ENCODE measurements around the gene SPAG16.

The SPAG16 gene

GRCh38 chr2:214325404-214325803 lies 1041.1 kb downstream of the SPAG16 start:
- TF ChIP-seq ARNTL (CRISPR knock-in tag; IDR thresholded peaks at IDR 0.05; ENCODE audit: borderline replicate concordance, low read depth) (no peak), SNAI2 (CRISPR knock-in tag; IDR thresholded peaks at IDR 0.05) (no peak), POU6F1 (CRISPR knock-in tag; IDR thresholded peaks at IDR 0.05; ENCODE audit: borderline replicate concordance, low read depth) (no peak), TCF4 (CRISPR knock-in tag; IDR thresholded peaks at IDR 0.05; ENCODE audit: borderline replicate concordance) (peak; percentile 85)
- TF ChIP-seq, protein P1, sequence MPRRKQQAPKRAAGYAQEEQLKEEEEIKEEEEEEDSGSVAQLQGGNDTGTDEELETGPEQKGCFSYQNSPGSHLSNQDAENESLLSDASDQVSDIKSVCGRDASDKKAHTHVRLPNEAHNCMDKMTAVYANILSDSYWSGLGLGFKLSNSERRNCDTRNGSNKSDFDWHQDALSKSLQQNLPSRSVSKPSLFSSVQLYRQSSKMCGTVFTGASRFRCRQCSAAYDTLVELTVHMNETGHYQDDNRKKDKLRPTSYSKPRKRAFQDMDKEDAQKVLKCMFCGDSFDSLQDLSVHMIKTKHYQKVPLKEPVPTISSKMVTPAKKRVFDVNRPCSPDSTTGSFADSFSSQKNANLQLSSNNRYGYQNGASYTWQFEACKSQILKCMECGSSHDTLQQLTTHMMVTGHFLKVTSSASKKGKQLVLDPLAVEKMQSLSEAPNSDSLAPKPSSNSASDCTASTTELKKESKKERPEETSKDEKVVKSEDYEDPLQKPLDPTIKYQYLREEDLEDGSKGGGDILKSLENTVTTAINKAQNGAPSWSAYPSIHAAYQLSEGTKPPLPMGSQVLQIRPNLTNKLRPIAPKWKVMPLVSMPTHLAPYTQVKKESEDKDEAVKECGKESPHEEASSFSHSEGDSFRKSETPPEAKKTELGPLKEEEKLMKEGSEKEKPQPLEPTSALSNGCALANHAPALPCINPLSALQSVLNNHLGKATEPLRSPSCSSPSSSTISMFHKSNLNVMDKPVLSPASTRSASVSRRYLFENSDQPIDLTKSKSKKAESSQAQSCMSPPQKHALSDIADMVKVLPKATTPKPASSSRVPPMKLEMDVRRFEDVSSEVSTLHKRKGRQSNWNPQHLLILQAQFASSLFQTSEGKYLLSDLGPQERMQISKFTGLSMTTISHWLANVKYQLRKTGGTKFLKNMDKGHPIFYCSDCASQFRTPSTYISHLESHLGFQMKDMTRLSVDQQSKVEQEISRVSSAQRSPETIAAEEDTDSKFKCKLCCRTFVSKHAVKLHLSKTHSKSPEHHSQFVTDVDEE (CRISPR knock-in tag; IDR thresholded peaks at IDR 0.05), result peak; percentile 29; the same call in 1 of the 2 replicates
- ATAC-seq, result no peak

GRCh38 chr2:214328941-214329340 lies 1044.7 kb downstream of the SPAG16 start:
- ATAC-seq, result no peak
- TF ChIP-seq, protein P2, sequence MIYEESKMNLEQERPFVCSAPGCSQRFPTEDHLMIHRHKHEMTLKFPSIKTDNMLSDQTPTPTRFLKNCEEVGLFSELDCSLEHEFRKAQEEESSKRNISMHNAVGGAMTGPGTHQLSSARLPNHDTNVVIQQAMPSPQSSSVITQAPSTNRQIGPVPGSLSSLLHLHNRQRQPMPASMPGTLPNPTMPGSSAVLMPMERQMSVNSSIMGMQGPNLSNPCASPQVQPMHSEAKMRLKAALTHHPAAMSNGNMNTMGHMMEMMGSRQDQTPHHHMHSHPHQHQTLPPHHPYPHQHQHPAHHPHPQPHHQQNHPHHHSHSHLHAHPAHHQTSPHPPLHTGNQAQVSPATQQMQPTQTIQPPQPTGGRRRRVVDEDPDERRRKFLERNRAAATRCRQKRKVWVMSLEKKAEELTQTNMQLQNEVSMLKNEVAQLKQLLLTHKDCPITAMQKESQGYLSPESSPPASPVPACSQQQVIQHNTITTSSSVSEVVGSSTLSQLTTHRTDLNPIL (CRISPR knock-in tag; IDR thresholded peaks at IDR 0.05; ENCODE audit: low read depth), result no peak
- TF ChIP-seq ESRRG (CRISPR knock-in tag; IDR thresholded peaks at IDR 0.05) (no peak), ZNF70 (CRISPR knock-in tag; IDR thresholded peaks at IDR 0.05) (no peak), CSDC2 (CRISPR knock-in tag; IDR thresholded peaks at IDR 0.05) (no peak), POU6F1 (CRISPR knock-in tag; IDR thresholded peaks at IDR 0.05; ENCODE audit: borderline replicate concordance, low read depth) (no peak), SNAI2 (CRISPR knock-in tag; IDR thresholded peaks at IDR 0.05) (no peak), GLIS3 (CRISPR knock-in tag; IDR thresholded peaks at IDR 0.05) (no peak), ZC3H10 (CRISPR knock-in tag; IDR thresholded peaks at IDR 0.05) (no peak), RARB (CRISPR knock-in tag; IDR thresholded peaks at IDR 0.05) (no peak), OSR1 (CRISPR knock-in tag; IDR thresholded peaks at IDR 0.05) (no peak), ARNTL (CRISPR knock-in tag; IDR thresholded peaks at IDR 0.05; ENCODE audit: borderline replicate concordance, low read depth) (no peak), ZNF565 (CRISPR knock-in tag; conservative IDR thresholded peaks at IDR 0.05; ENCODE audit: low read depth) (no peak), TCF4 (CRISPR knock-in tag; IDR thresholded peaks at IDR 0.05; ENCODE audit: borderline replicate concordance) (no peak), ISL1 (CRISPR knock-in tag; IDR thresholded peaks at IDR 0.05) (no peak)
- TF ChIP-seq, protein P3, sequence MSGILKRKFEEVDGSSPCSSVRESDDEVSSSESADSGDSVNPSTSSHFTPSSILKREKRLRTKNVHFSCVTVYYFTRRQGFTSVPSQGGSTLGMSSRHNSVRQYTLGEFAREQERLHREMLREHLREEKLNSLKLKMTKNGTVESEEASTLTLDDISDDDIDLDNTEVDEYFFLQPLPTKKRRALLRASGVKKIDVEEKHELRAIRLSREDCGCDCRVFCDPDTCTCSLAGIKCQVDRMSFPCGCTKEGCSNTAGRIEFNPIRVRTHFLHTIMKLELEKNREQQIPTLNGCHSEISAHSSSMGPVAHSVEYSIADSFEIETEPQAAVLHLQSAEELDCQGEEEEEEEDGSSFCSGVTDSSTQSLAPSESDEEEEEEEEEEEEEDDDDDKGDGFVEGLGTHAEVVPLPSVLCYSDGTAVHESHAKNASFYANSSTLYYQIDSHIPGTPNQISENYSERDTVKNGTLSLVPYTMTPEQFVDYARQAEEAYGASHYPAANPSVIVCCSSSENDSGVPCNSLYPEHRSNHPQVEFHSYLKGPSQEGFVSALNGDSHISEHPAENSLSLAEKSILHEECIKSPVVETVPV (CRISPR knock-in tag; IDR thresholded peaks at IDR 0.05), result no peak

GRCh38 chr2:214341646-214342045 lies 1057.4 kb downstream of the SPAG16 start:
- ATAC-seq, result no peak
- TF ChIP-seq TOX (CRISPR knock-in tag; IDR thresholded peaks at IDR 0.05; ENCODE audit: borderline replicate concordance), result no peak
- TF ChIP-seq ISL1 (CRISPR knock-in tag; IDR thresholded peaks at IDR 0.05), result no peak
- no peak for TF ChIP-seq ZNF565 (CRISPR knock-in tag; conservative IDR thresholded peaks at IDR 0.05; ENCODE audit: low read depth)
- TF ChIP-seq POU6F1 (CRISPR knock-in tag; IDR thresholded peaks at IDR 0.05; ENCODE audit: borderline replicate concordance, low read depth), result no peak
- TF ChIP-seq ARNTL (CRISPR knock-in tag; IDR thresholded peaks at IDR 0.05; ENCODE audit: borderline replicate concordance, low read depth), result no peak
- no peak for TF ChIP-seq ZFP30 (CRISPR knock-in tag; IDR thresholded peaks at IDR 0.05)
- no peak for TF ChIP-seq RARB (CRISPR knock-in tag; IDR thresholded peaks at IDR 0.05)
- TF ChIP-seq, protein P1 (CRISPR knock-in tag; IDR thresholded peaks at IDR 0.05), result no peak
- TF ChIP-seq ESRRG (CRISPR knock-in tag; IDR thresholded peaks at IDR 0.05), result no peak
- TF ChIP-seq PATZ1 (CRISPR knock-in tag; IDR thresholded peaks at IDR 0.05; ENCODE audit: borderline replicate concordance), result no peak
- no peak for TF ChIP-seq PPARA (CRISPR knock-in tag; IDR thresholded peaks at IDR 0.05; ENCODE audit: borderline replicate concordance)
- TF ChIP-seq BACH2 (CRISPR knock-in tag; IDR thresholded peaks at IDR 0.05; ENCODE audit: borderline replicate concordance), result no peak
- no peak for TF ChIP-seq ZNF8 (CRISPR knock-in tag; IDR thresholded peaks at IDR 0.05)
